Muscle of leg (tissue), 11 donors: ENCODE data around the gene DAZAP1. TPM values are rescaled to one million over a fixed set of nuclear protein-coding genes. Genes with fewer than 3 reads are reported as not detected.
A peak's percentile ranks its signal among the peaks of the same experiment; 100 is the strongest.

ENCODE experiments used
- DNase-seq: peaks from one replicate; pipeline ENCODE4 v3.0.0; 2013
- H3K27ac ChIP-seq: one replicate; pipeline ENCODE4 v1.5.1; 2013; ENCODE audit warnings: mild to moderate bottlenecking, low read length, control low read depth
- H3K27me3 ChIP-seq: one replicate; pipeline ENCODE4 v1.6.1; 2013; ENCODE audit warnings: low read length; ENCODE audit not compliant: control insufficient read depth, insufficient read depth
- H3K36me3 ChIP-seq: one replicate; pipeline ENCODE4 v1.6.1; 2013; ENCODE audit warnings: low read length; ENCODE audit not compliant: control insufficient read depth, insufficient read depth
- H3K4me1 ChIP-seq: one replicate; pipeline ENCODE4 v1.6.1; 2013; ENCODE audit warnings: low read length; ENCODE audit not compliant: control insufficient read depth, insufficient read depth
- H3K4me3 ChIP-seq: one replicate; pipeline ENCODE4 v1.5.1; 2013; ENCODE audit warnings: low read length, control low read depth
- H3K9me3 ChIP-seq: replicated peaks from 2 replicates; pipeline ENCODE4 v1.6.1; 2013; ENCODE audit warnings: low read depth, low read length; ENCODE audit not compliant: control insufficient read depth
- WGBS: methylation state at CpG from one replicate; pipeline ENCODE4 v1.1.5; 2013; ENCODE audit warnings: missing lambda C conversion rate; ENCODE audit not compliant: insufficient coverage; 5-methylcytosine and 5-hydroxymethylcytosine counted together
- polyA plus RNA-seq, 8 donors: library from polyadenylated mRNA; unstranded; fragments of 120-200 nt; gene quantifications; one replicate each; pipeline versions ENCODE4 v1.2.1 to v1.2.3, GENCODE V29; 2013; ENCODE audit warnings: inconsistent platforms in 1 of 8, low replicate concordance in 1 of 8; ENCODE audit not compliant: insufficient read length in 8 of 8, insufficient read depth in 1 of 8
- total RNA-seq: library from RNA; stranded (reverse); fragments of 120-200 nt; gene quantifications from one replicate; pipeline ENCODE4 v1.2.4, GENCODE V29; 2013

Gene DAZAP1
- total and polyA plus RNA-seq, 9 donors, result 41.0 to 80.2 (median 65.8) TPM

- Histone ChIP-seq H3K4me3 (no peak overlapping the region), H3K9me3 (no peaks in the 10 kb centered on the region), H3K4me1 (peaks cover 31% of the 10 kb centered on the region), H3K27me3 (peaks cover 13% of the 10 kb centered on the region), H3K27ac (no peak overlapping the region), H3K36me3 (peaks cover 37% of the 10 kb centered on the region)
- DNase-seq, result no peak
- 88% methylated on average over 4 of the region's 9 CpGs for WGBS
Measured at GRCh38 chr19:1441022-1441426, 33.6 kb downstream of the DAZAP1 start.

GRCh38 chr19:1441677-1442438 lies 34.5 kb downstream of the DAZAP1 start:
- peaks cover 34% of the 10 kb centered on the region for H3K4me1 ChIP-seq
- peaks cover 37% of the 10 kb centered on the region for H3K36me3 ChIP-seq
- H3K9me3 ChIP-seq, result no peaks in the 10 kb centered on the region
- DNase-seq, result no peak
- H3K27ac ChIP-seq, result no peak overlapping the region
- H3K27me3 ChIP-seq, result peaks cover 21% of the 10 kb centered on the region
- 79% methylated on average over 16 of the region's 25 CpGs for WGBS
- no peak overlapping the region for H3K4me3 ChIP-seq

- Histone ChIP-seq H3K36me3 (peaks cover 25% of the 10 kb centered on the region), H3K4me1 (peaks cover 23% of the 10 kb centered on the region), H3K4me3 (peak overlapping the region; percentile 29), H3K27ac (no peak overlapping the region), H3K9me3 (no peaks in the 10 kb centered on the region), H3K27me3 (peaks cover 53% of the 10 kb centered on the region)
- peak; percentile 72 for DNase-seq
- WGBS, result 2% methylated on average over 48 of the region's 70 CpGs
Measured at GRCh38 chr19:1445185-1445931, 38.0 kb downstream of the DAZAP1 start.

- H3K4me1 ChIP-seq, result peaks cover 20% of the 10 kb centered on the region
- H3K27ac ChIP-seq, result no peak overlapping the region
- H3K4me3 ChIP-seq, result peak overlapping the region; percentile 15
- peak; percentile 57 for DNase-seq
- WGBS, result under 1% methylated on average over 96 of the region's 99 CpGs
- H3K36me3 ChIP-seq, result peaks cover 18% of the 10 kb centered on the region
- H3K9me3 ChIP-seq, result no peaks in the 10 kb centered on the region
- peaks cover 61% of the 10 kb centered on the region for H3K27me3 ChIP-seq
Measured at GRCh38 chr19:1445932-1446712, 38.7 kb downstream of the DAZAP1 start.

GRCh38 chr19:1446713-1447481 lies 39.5 kb downstream of the DAZAP1 start:
- Histone ChIP-seq H3K27me3 (peaks cover 69% of the 10 kb centered on the region), H3K27ac (no peak overlapping the region), H3K4me3 (no peak overlapping the region), H3K4me1 (peaks cover 22% of the 10 kb centered on the region), H3K36me3 (peaks cover 10% of the 10 kb centered on the region), H3K9me3 (no peaks in the 10 kb centered on the region)
- DNase-seq, result no peak
- 2% methylated on average over 51 of the region's 63 CpGs for WGBS

- Histone ChIP-seq H3K9me3 (no peaks in the 10 kb centered on the region), H3K36me3 (peaks cover 4% of the 10 kb centered on the region), H3K4me1 (peaks cover 28% of the 10 kb centered on the region), H3K27ac (no peak overlapping the region), H3K4me3 (no peak overlapping the region), H3K27me3 (peaks cover 75% of the 10 kb centered on the region)
- DNase-seq, result no peak
- 33% methylated on average over 1 of the region's 4 CpGs for WGBS
Measured at GRCh38 chr19:1447504-1447903, 40.1 kb downstream of the DAZAP1 start.

GRCh38 chr19:1447944-1448343 lies 40.6 kb downstream of the DAZAP1 start:
- Histone ChIP-seq H3K4me1 (peaks cover 32% of the 10 kb centered on the region), H3K36me3 (peaks cover 3% of the 10 kb centered on the region)
- 86% methylated on average over 5 of the region's 9 CpGs for WGBS

GRCh38 chr19:1449467-1450442 lies 42.4 kb downstream of the DAZAP1 start, which contains the start of gene APC2:
APC2 (plus strand) TSS chr19:1450121; CDS start chr19:1453002, 2,881 bp downstream.
- no peaks in the 10 kb centered on the region for H3K36me3 ChIP-seq
- H3K27me3 ChIP-seq, result peaks cover 95% of the 10 kb centered on the region
- H3K27ac ChIP-seq, result no peak within 1 kb of the TSS
- H3K4me3 ChIP-seq, result no peak within 1 kb of the TSS
- H3K9me3 ChIP-seq, result no peaks in the 10 kb centered on the region
- H3K4me1 ChIP-seq, result peaks cover 42% of the 10 kb centered on the region
- DNase-seq, result no peak
- 2% methylated on average over 69 of the region's 74 CpGs for WGBS

More at GRCh38 chr19:1447944-1448343, 40.6 kb downstream of the DAZAP1 start:
- Histone ChIP-seq H3K9me3 (no peaks in the 10 kb centered on the region), H3K27me3 (peaks cover 79% of the 10 kb centered on the region), H3K4me3 (no peak overlapping the region), H3K27ac (no peak overlapping the region)
- DNase-seq, result no peak
